Vagina (tissue), 2 donors: ENCODE results near the gene IL7R. TPM values are rescaled to one million over a fixed set of nuclear protein-coding genes. Genes with fewer than 3 reads are reported as not detected.

Source experiments
- DNase-seq, 2 donors: peaks; one replicate each; pipeline ENCODE4 v3.0.0-alpha.2; 2017; ENCODE audit errors: extremely low spot score in 2 of 2
- H3K27ac ChIP-seq: fragments of 200-600 bp; sonication (generic); one replicate; pipeline ENCODE4 v1.5.1; 2019
- H3K27me3 ChIP-seq: fragments of 200-600 bp; sonication (generic); one replicate; pipeline ENCODE4 v1.5.1; 2019
- H3K36me3 ChIP-seq, 2 donors: fragments of 200-600 bp; sonication (generic); one replicate each; pipeline ENCODE4 v1.5.1; 2017 to 2019
- H3K4me1 ChIP-seq: fragments of 200-600 bp; sonication (generic); one replicate; pipeline ENCODE4 v1.5.1; 2019
- H3K4me3 ChIP-seq, 2 donors: fragments of 200-600 bp; sonication (generic); 1 replicate in 1 of 2; 2 replicates in 1 of 2; pipeline ENCODE4 v1.5.1; 2016 to 2019
- H3K9me3 ChIP-seq: fragments of 200-600 bp; sonication (generic); one replicate; pipeline ENCODE4 v1.5.1; 2019
- CTCF ChIP-seq, 3 experiments: fragments of 450-650 bp in 2 of 3; fragments of 200-600 bp in 1 of 3; sonication (generic) in 1 of 3; IDR thresholded peaks; one replicate each; pipeline ENCODE4 v1.5.1; 2017 to 2019; ENCODE audit warnings: antibody characterized with exemption in 3 of 3, mild to moderate bottlenecking in 2 of 3, moderate library complexity in 2 of 3
- POLR2AphosphoS5 ChIP-seq, 2 donors: sonication (generic); formaldehyde crosslinking; IDR thresholded peaks; one replicate each; pipeline ENCODE4 v1.9.0; 2017; ENCODE audit warnings: antibody characterized with exemption in 2 of 2, mild to moderate bottlenecking in 2 of 2, low read depth in 1 of 2; ENCODE audit not compliant: insufficient read depth in 1 of 2
- intact Hi-C: fragments of 100-400 bp; cut with DNase I; formaldehyde crosslinking; loops from one replicate; pipeline ENCODE4 v1.15.1; 2023
- small RNA-seq: library from RNA; depleted of rRNA; stranded (forward); fragments of <200 nt; gene quantifications from one replicate; pipeline ENCODE3, GENCODE V24; 2016
- total RNA-seq: library from RNA; depleted of rRNA; stranded (reverse); fragments of >200 nt; gene quantifications from one replicate; pipeline ENCODE4 v1.2.3, GENCODE V29; 2016

Gene IL7R
- total RNA-seq, 1 donor from 2014 or later: 69.7 TPM

- peak overlapping the region; percentile 11 to 25 for H3K4me3 ChIP-seq
- no peaks in the 10 kb centered on the region for H3K27me3 ChIP-seq
- H3K4me1 ChIP-seq: peaks cover 8% of the 10 kb centered on the region
- intact Hi-C loops: loop anchor here (5.0 to 10.0 kb wide), 2 partner anchors 152 to 839 kb away; no protein-coding TSS in a partner anchor
- peak overlapping the region; percentile 2 for H3K27ac ChIP-seq
- H3K9me3 ChIP-seq: no peaks in the 10 kb centered on the region
- no peaks in the 10 kb centered on the region for H3K36me3 ChIP-seq
- TF ChIP-seq CTCF (IDR thresholded peaks at IDR 0.05) (peak; percentile 59 to 92 (median 86)), POLR2AphosphoS5 (IDR thresholded peaks at IDR 0.05; ENCODE audit: insufficient read depth in 1 of 2, low read depth in 1 of 2) (no peak)
- DNase-seq: no peak
Observed at GRCh38 chr5:35926389-35927051, 69.8 kb downstream of the IL7R start.

Small RNA genes lying within 50 kb of the gene (small RNA-seq; reads per million reads assigned to genes)
- gene AC112204.1: not detected

Other genes starting within 250 kb of the IL7R start
- 10.8 TPM for gene SPEF2, start 239.0 kb upstream of the IL7R start, total RNA-seq
- not detected for gene CAPSL, start 81.7 kb downstream of the IL7R start, total RNA-seq
- not detected for gene UGT3A1, start 134.5 kb downstream of the IL7R start, total RNA-seq
- gene UGT3A2, start 210.0 kb downstream of the IL7R start, total RNA-seq: not detected